Tibial nerve (tissue), 4 donors: ENCODE measurements around the gene INIP. TPM values are rescaled to one million over a fixed set of nuclear protein-coding genes. Genes with fewer than 3 reads are reported as not detected.

Experiments used
- DNase-seq, 2 donors: peaks; one replicate each; pipeline ENCODE4 v3.0.0-alpha.2; 2019; ENCODE audit warnings: low spot score in 2 of 2
- H3K27ac ChIP-seq, 4 donors: fragments of 200-600 bp; sonication (generic) in 3 of 4; one replicate each; pipeline ENCODE4 v1.5.1; 2017 to 2019; ENCODE audit warnings: mild to moderate bottlenecking in 1 of 4
- H3K27me3 ChIP-seq, 2 donors: fragments of 200-600 bp; sonication (generic) in 1 of 2; one replicate each; pipeline versions ENCODE4 v1.5.1 to v1.6.0; 2017 to 2019
- H3K36me3 ChIP-seq, 3 donors: fragments of 200-600 bp; sonication (generic); one replicate each; pipeline ENCODE4 v1.5.1; 2018 to 2019
- H3K4me1 ChIP-seq, 4 donors: fragments of 200-600 bp; sonication (generic) in 3 of 4; one replicate each; pipeline ENCODE4 v1.5.1; 2017 to 2019
- H3K4me3 ChIP-seq, 4 donors: fragments of 200-600 bp; sonication (generic) in 3 of 4; one replicate each; pipeline ENCODE4 v1.5.1; 2017 to 2019; ENCODE audit warnings: mild to moderate bottlenecking in 1 of 4, moderate library complexity in 1 of 4
- H3K9me3 ChIP-seq, 4 donors: fragments of 200-600 bp; sonication (generic) in 3 of 4; one replicate each; pipeline ENCODE4 v1.5.1; 2017 to 2019
- EP300 ChIP-seq, 2 donors: sonication (generic); formaldehyde crosslinking; IDR thresholded peaks; one replicate each; pipeline ENCODE4 v1.6.1; 2017; ENCODE audit warnings: antibody characterized with exemption in 2 of 2, mild to moderate bottlenecking in 1 of 2
- POLR2A ChIP-seq, 2 donors: fragments of 450-650 bp; IDR thresholded peaks; one replicate each; pipeline ENCODE4 v1.6.1; 2017; ENCODE audit warnings: antibody characterized with exemption in 2 of 2, mild to moderate bottlenecking in 2 of 2, moderate library complexity in 2 of 2
- WGBS, 2 donors: methylation state at CpG; one replicate each; pipeline ENCODE4 v1.1.5; 2018; 5-methylcytosine and 5-hydroxymethylcytosine counted together
- total RNA-seq, 4 donors: library from RNA; depleted of rRNA; stranded (reverse); fragments of >200 nt; gene quantifications; one replicate each; pipeline ENCODE4 v1.1.0, GENCODE V29; 2016
- TF ChIP-seq, protein P1 (sequence below), 5 experiments: fragments of 200-600 bp in 3 of 5; fragments of 450-650 bp in 2 of 5; sonication (generic) in 3 of 5; IDR thresholded peaks; one replicate each; pipeline ENCODE4 v1.5.1; 2016 to 2019; ENCODE audit warnings: antibody characterized with exemption in 5 of 5, mild to moderate bottlenecking in 3 of 5, moderate library complexity in 2 of 5

Gene INIP
- total RNA-seq, 4 donors from 2014 or later, result 18.4 to 28.5 (median 24.9) TPM

DNA sequence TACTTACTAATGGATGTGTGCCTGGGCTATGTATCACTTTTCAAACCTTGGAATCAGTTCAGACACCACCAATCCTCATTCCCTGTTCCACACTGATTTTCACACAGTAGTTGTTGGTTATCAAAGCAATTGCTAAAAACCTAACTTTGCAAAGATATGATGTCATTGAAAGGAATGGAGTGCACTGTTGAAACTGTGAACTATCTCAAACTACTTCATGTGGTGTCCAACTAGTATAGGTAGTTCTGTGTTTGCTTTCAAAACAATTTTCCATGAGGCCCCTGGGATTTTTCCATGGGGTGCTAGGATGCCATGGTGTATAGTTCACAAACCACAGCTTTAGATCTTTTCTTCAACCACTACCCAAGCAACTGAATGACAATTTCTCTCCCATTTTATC, 17.8 kb downstream of the INIP start:
- Histone ChIP-seq H3K27me3 (no peaks in the 10 kb centered on the region), H3K36me3 (peaks cover 0 to 39% (median 0%) of the 10 kb centered on the region in 3 donors), H3K27ac (no peak overlapping the region), H3K4me3 (no peak overlapping the region), H3K4me1 (no peaks in the 10 kb centered on the region), H3K9me3 (no peaks in the 10 kb centered on the region)
- TF ChIP-seq, protein P1, sequence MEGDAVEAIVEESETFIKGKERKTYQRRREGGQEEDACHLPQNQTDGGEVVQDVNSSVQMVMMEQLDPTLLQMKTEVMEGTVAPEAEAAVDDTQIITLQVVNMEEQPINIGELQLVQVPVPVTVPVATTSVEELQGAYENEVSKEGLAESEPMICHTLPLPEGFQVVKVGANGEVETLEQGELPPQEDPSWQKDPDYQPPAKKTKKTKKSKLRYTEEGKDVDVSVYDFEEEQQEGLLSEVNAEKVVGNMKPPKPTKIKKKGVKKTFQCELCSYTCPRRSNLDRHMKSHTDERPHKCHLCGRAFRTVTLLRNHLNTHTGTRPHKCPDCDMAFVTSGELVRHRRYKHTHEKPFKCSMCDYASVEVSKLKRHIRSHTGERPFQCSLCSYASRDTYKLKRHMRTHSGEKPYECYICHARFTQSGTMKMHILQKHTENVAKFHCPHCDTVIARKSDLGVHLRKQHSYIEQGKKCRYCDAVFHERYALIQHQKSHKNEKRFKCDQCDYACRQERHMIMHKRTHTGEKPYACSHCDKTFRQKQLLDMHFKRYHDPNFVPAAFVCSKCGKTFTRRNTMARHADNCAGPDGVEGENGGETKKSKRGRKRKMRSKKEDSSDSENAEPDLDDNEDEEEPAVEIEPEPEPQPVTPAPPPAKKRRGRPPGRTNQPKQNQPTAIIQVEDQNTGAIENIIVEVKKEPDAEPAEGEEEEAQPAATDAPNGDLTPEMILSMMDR (IDR thresholded peaks at IDR 0.05), result no peak
- TF ChIP-seq POLR2A (IDR thresholded peaks at IDR 0.05) (no peak), EP300 (IDR thresholded peaks at IDR 0.05) (no peak)
- no peak for DNase-seq

DNA sequence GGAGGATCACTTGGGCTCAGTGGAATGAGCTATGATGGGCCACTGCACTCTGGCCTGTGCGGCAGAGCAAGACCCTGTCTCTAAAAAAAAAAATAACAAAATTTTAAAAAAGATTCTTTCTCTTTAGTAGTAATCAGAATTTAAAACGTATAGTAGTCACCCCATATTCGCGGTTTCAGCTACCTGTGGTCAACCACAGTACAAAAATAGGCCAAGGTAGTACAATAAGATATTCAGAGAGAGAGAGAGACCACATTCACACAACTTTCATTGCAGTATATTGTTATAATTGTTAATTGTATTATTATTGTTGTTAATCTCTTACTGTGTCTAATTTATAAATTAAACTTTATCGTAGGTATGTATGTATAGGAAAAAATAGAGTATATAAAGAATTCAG, 18.7 kb downstream of the INIP start:
- H3K4me1 ChIP-seq, result no peaks in the 10 kb centered on the region
- no peak for DNase-seq
- no peaks in the 10 kb centered on the region for H3K9me3 ChIP-seq
- no peak overlapping the region for H3K4me3 ChIP-seq
- peaks cover 0 to 39% (median 0%) of the 10 kb centered on the region in 3 donors for H3K36me3 ChIP-seq
- H3K27ac ChIP-seq, result no peak overlapping the region
- WGBS, 2 donors, result 92 to 93% methylated on average over 5 of the region's 5 CpGs
- no peak for TF ChIP-seq EP300 (IDR thresholded peaks at IDR 0.05)
- no peak for TF ChIP-seq POLR2A (IDR thresholded peaks at IDR 0.05)
- TF ChIP-seq, protein P1 (IDR thresholded peaks at IDR 0.05), result no peak
- H3K27me3 ChIP-seq, result no peaks in the 10 kb centered on the region

DNA sequence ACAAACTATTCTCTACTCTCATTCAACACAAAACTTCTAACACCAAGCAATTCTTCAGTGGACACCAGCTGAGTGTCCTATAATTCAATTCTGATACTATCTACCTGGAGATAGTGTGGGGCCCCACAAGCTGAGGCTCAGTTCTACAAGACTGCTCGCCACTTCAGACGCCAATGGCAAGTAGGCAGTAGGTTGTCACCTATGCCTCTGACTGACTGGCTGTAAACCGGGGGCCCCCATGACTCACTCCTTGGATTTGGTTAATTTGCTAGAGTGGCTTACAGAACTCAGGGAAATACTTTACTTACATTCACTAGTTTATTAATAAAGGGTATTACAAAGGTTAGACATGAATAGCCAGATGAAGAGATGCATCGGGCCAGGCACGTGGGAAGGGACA, 21.5 kb downstream of the INIP start:
- 92 to 94% methylated on average over 5 of the region's 5 CpGs for WGBS, 2 donors
- TF ChIP-seq, protein P1 (IDR thresholded peaks at IDR 0.05), result no peak
- no peak for TF ChIP-seq EP300 (IDR thresholded peaks at IDR 0.05)
- no peak for TF ChIP-seq POLR2A (IDR thresholded peaks at IDR 0.05)

DNA sequence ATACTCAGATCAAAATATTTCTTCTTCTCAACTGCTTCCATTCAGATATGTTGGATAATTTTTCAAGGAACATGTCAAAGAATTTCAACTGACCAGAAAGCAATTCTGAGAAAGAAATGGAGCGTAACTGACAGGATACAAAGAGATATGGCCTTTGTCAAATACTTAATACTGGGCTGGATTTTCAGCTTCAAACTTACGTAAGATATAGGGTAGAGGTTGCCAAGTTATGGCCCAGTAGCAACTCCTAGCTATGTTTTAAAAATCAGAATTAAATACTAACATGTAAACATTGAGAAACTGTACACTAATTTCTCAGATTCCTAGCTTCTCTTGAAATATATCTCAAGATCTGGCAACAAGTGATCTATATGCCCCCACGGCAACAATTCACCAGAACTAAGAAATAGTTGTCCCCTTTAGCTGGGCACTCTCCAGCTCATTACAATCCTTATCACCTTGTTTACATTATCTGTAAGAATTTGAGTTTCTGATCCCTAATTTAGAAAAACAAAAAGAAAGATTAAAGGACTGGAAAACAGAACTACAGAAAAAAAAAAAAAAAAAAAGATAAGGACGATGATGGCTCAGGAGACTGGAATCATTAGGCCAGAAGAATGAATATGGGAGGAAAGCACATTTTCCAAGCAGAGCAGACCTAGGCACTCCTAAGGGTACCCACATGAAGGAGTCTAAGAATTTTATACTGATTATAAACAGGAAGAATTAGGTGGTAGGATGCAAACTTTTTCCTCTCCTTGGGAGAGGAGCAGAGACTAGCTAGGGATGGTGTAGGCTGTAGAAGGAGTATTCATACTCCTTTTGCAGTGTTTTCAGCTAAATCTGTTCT, 23.0 kb downstream of the INIP start:
- TF ChIP-seq POLR2A (IDR thresholded peaks at IDR 0.05), result no peak
- TF ChIP-seq, protein P1 (IDR thresholded peaks at IDR 0.05), result no peak
- TF ChIP-seq EP300 (IDR thresholded peaks at IDR 0.05), result no peak
- H3K36me3 ChIP-seq, result peaks cover 0 to 65% (median 0%) of the 10 kb centered on the region in 3 donors
- no peaks in the 10 kb centered on the region for H3K27me3 ChIP-seq
- 87 to 89% methylated on average over 4 of the region's 4 CpGs for WGBS, 2 donors
- H3K4me3 ChIP-seq, result no peak overlapping the region
- DNase-seq, result no peak
- H3K4me1 ChIP-seq, result no peaks in the 10 kb centered on the region
- H3K27ac ChIP-seq, result no peak overlapping the region
- H3K9me3 ChIP-seq, result no peaks in the 10 kb centered on the region

More for the DNA sequence above, 21.5 kb downstream of the INIP start:
- no peak overlapping the region for H3K27ac ChIP-seq
- H3K9me3 ChIP-seq, result no peaks in the 10 kb centered on the region
- no peaks in the 10 kb centered on the region for H3K27me3 ChIP-seq
- peaks cover 0 to 55% (median 0%) of the 10 kb centered on the region in 3 donors for H3K36me3 ChIP-seq
- DNase-seq, result no peak
- no peaks in the 10 kb centered on the region for H3K4me1 ChIP-seq
- H3K4me3 ChIP-seq, result no peak overlapping the region

DNA sequence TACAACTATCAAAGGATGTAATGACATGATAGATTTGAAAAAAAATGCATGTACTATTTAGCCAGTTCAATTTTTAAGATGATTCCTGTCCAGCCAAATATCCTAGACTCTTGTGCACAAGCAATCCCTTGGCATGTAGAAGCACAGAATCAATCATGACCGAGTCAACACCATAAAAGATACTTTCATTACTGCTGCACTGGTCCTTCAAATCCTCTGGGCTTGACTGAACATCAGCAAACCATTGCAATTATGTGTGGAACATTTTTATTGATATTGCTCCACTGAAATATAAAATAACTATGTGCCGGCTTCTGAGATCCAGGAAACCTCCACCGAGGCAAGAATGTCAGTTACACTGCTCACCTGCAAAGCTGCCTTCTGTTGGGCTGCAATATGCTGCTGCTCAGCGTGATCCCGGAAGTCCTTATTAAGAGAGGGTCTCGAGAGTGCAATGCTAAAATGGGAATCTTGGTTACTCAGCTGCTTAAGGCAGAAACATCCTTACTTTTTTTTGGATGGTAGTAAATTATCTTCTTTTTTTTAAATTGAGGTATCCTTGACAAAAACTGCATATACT, 28.7 kb downstream of the INIP start:
- TF ChIP-seq EP300 (IDR thresholded peaks at IDR 0.05) (no peak), POLR2A (IDR thresholded peaks at IDR 0.05) (no peak)
- TF ChIP-seq, protein P1 (IDR thresholded peaks at IDR 0.05), result no peak
- WGBS, 2 donors, result 74 to 75% methylated on average over 6 of the region's 6 CpGs
- Histone ChIP-seq H3K9me3 (no peaks in the 10 kb centered on the region), H3K27me3 (no peaks in the 10 kb centered on the region), H3K36me3 (peaks cover 0 to 98% (median 0%) of the 10 kb centered on the region in 3 donors), H3K27ac (no peak overlapping the region), H3K4me3 (no peak overlapping the region), H3K4me1 (no peaks in the 10 kb centered on the region)
- DNase-seq, result no peak
